Stomach (tissue), 9 donors: Measurements from ENCODE around the gene SCUBE3. TPM values are rescaled to one million over a fixed set of nuclear protein-coding genes. Genes with fewer than 3 reads are reported as not detected.

Source experiments
- DNase-seq, 2 donors: peaks; one replicate each; pipeline versions ENCODE4 v3.0.0 to v3.0.0-alpha.2; 2013 to 2019
- H3K27ac ChIP-seq, 5 donors: fragments of 200-600 bp in 4 of 5; sonication (generic) in 4 of 5; one replicate each; pipeline ENCODE4 v1.5.1; 2013 to 2019; ENCODE audit warnings: mild to moderate bottlenecking in 1 of 5, moderate library complexity in 1 of 5
- H3K27me3 ChIP-seq, 3 donors: fragments of 200-600 bp; sonication (generic); one replicate each; pipeline ENCODE4 v1.5.1; 2017 to 2019; ENCODE audit warnings: mixed run types in 1 of 3
- H3K36me3 ChIP-seq, 4 donors: fragments of 200-600 bp; sonication (generic); 1 replicate in 3 of 4; 2 replicates in 1 of 4; pipeline ENCODE4 v1.5.1; 2016 to 2019
- H3K4me1 ChIP-seq, 4 donors: fragments of 200-600 bp; sonication (generic); one replicate each; pipeline ENCODE4 v1.5.1; 2016 to 2019
- H3K4me3 ChIP-seq, 4 donors: fragments of 200-600 bp; sonication (generic) in 3 of 4; one replicate each; pipeline ENCODE4 v1.5.1; 2016 to 2019; ENCODE audit warnings: mild to moderate bottlenecking in 1 of 4
- H3K9me3 ChIP-seq, 4 donors: fragments of 200-600 bp; sonication (generic); one replicate each; pipeline ENCODE4 v1.5.1; 2016 to 2019
- EP300 ChIP-seq: sonication (generic); formaldehyde crosslinking; IDR thresholded peaks from one replicate; pipeline ENCODE4 v1.6.1; 2017; ENCODE audit warnings: antibody characterized with exemption
- POLR2A ChIP-seq, 4 donors: fragments of 450-650 bp; IDR thresholded peaks; one replicate each; pipeline ENCODE4 v1.6.1; 2016; ENCODE audit warnings: antibody characterized with exemption in 4 of 4, control low read depth in 2 of 4, mild to moderate bottlenecking in 1 of 4, moderate library complexity in 1 of 4
- POLR2AphosphoS5 ChIP-seq, 3 donors: sonication (generic); formaldehyde crosslinking; IDR thresholded peaks; one replicate each; pipeline ENCODE4 v1.6.1; 2016; ENCODE audit warnings: antibody characterized with exemption in 3 of 3
- whole genome bisulfite sequencing, 5 donors: extraction: QIAGEN DNeasy Blood & Tissue Kit in 3 of 5; methylation state at CpG; one replicate each; pipeline versions ENCODE4 v1.1.5 to v1.1.7; 2013 to 2018; 5-methylcytosine and 5-hydroxymethylcytosine counted together
- intact Hi-C: fragments of 100-400 bp; cut with DNase I; formaldehyde crosslinking; loops from one replicate; pipeline ENCODE4 v1.15.1; 2023; ENCODE audit warnings: low total_unique reads
- polyA plus RNA-seq, 3 donors: library from polyadenylated mRNA; stranded (reverse); fragments of 200-250 nt; gene quantifications; one replicate each; pipeline ENCODE4 v1.2.3, GENCODE V29; 2013
- total RNA-seq, 5 donors: library from RNA; depleted of rRNA; stranded (reverse); fragments of >200 nt; gene quantifications; one replicate each; pipeline versions ENCODE4 v1.1.0 to v1.2.3, GENCODE V29; 2014 to 2016
- TF ChIP-seq, protein P1 (sequence below), 7 experiments: fragments of 450-650 bp in 4 of 7; fragments of 200-600 bp in 3 of 7; sonication (generic) in 3 of 7; IDR thresholded peaks; one replicate each; pipeline ENCODE4 v1.5.1; 2016 to 2019; ENCODE audit warnings: antibody characterized with exemption in 7 of 7, control low read depth in 2 of 7, mild to moderate bottlenecking in 1 of 7
- donor health status: healthy with polysubstance abuse.
- donor health status: Bipolar disorder and iron deficiency.
- donor health status: healthy.

The SCUBE3 gene
- total and polyA plus RNA-seq, 8 donors, result 0.15 to 2.3 (median 0.31) TPM; not detected in 1

DNA sequence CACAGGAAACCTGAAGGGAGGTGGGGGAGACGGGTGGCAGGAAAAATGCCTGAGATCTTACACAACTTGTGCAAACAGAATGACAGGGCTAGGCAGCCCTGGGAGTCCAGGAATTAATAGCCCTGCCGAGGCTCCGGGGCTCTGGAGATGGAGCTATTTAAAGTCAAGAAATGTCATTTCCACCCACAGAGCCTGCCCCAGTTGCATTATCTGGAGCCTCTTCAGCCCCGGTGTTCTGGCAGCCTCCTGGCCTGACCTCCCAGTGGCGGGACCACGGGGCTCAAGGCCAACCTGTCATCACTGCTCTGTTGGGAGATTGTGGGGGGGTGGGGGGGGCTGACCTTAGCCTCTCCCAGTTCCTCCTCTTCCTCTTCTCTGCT, 28.5 kb upstream of the SCUBE3 start:
- peaks cover 10 to 31% (median 23%) of the 10 kb centered on the region in 4 donors for H3K4me1 ChIP-seq
- intact Hi-C loops, result no loop called here
- peaks cover 0 to 5% (median 0%) of the 10 kb centered on the region in 3 donors for H3K27me3 ChIP-seq
- no peaks in the 10 kb centered on the region for H3K9me3 ChIP-seq
- H3K4me3 ChIP-seq, result no peak overlapping the region
- peak overlapping the region in 1 of 5 donors; percentile 17 for H3K27ac ChIP-seq
- DNase-seq, result peak; percentile 28 to 71
- TF ChIP-seq POLR2AphosphoS5 (IDR thresholded peaks at IDR 0.05), result no peak
- no peak for TF ChIP-seq EP300
- TF ChIP-seq, protein P1, sequence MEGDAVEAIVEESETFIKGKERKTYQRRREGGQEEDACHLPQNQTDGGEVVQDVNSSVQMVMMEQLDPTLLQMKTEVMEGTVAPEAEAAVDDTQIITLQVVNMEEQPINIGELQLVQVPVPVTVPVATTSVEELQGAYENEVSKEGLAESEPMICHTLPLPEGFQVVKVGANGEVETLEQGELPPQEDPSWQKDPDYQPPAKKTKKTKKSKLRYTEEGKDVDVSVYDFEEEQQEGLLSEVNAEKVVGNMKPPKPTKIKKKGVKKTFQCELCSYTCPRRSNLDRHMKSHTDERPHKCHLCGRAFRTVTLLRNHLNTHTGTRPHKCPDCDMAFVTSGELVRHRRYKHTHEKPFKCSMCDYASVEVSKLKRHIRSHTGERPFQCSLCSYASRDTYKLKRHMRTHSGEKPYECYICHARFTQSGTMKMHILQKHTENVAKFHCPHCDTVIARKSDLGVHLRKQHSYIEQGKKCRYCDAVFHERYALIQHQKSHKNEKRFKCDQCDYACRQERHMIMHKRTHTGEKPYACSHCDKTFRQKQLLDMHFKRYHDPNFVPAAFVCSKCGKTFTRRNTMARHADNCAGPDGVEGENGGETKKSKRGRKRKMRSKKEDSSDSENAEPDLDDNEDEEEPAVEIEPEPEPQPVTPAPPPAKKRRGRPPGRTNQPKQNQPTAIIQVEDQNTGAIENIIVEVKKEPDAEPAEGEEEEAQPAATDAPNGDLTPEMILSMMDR (IDR thresholded peaks at IDR 0.05), result no peak
- TF ChIP-seq POLR2A (IDR thresholded peaks at IDR 0.05), result no peak
- no peaks in the 10 kb centered on the region for H3K36me3 ChIP-seq
- WGBS, 5 donors, result 15 to 25% (median 21%) methylated on average over 3 to 6 of the region's 6 CpGs

DNA sequence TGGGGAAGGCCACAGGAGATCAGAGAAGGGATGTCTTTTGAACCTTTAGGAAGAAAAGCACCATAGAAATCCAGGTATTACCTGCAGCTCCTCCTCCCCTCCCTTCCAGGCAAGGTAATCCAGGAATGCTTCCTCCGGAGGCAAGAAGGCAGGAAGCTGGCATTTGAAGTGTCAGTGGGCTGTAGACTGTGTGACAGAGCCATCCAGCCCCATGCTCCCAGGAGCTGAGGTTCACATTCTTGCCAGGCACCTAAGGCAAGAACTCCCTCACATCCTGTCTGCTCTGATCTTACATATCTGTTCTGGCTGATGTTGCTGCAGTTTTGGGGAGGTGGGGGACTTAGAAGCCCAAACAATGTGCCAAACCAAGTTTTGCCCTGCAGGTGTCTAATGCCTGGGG, 27.8 kb upstream of the SCUBE3 start:
- intact Hi-C loops, result no loop called here
- peaks cover 0 to 5% (median 0%) of the 10 kb centered on the region in 3 donors for H3K27me3 ChIP-seq
- H3K4me3 ChIP-seq, result no peak overlapping the region
- H3K9me3 ChIP-seq, result no peaks in the 10 kb centered on the region
- no peak for DNase-seq
- no peak overlapping the region for H3K27ac ChIP-seq
- TF ChIP-seq, protein P1 (IDR thresholded peaks at IDR 0.05), result no peak
- TF ChIP-seq POLR2AphosphoS5 (IDR thresholded peaks at IDR 0.05) (no peak), POLR2A (IDR thresholded peaks at IDR 0.05) (no peak), EP300 (no peak)
- no peaks in the 10 kb centered on the region for H3K36me3 ChIP-seq
- H3K4me1 ChIP-seq, result peaks cover 10 to 31% (median 19%) of the 10 kb centered on the region in 4 donors
- WGBS, 5 donors, result 50 to 90% (median 75%) methylated on average over 1 of the region's 1 CpG

DNA sequence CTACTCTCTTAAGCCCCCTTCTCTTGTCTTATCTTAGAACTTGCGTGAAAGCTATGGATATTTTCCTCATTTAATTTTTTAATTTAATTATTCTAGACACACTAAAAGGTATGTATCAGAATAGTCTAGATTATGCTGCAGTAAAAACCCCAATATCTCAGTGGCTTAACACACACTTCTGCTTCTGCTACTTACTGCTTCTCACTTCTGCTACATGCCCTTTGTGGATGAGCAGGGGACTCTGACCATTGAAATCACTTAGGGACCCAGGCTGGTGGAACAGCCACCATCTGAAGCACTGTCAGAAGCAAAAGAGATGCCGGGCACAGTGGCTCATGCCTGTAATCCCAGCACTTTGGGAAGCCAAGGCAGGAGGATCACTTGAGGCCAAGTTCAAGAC, 27.2 kb upstream of the SCUBE3 start:
- 89 to 98% (median 98%) methylated on average over 2 of the region's 2 CpGs for WGBS, 5 donors

DNA sequence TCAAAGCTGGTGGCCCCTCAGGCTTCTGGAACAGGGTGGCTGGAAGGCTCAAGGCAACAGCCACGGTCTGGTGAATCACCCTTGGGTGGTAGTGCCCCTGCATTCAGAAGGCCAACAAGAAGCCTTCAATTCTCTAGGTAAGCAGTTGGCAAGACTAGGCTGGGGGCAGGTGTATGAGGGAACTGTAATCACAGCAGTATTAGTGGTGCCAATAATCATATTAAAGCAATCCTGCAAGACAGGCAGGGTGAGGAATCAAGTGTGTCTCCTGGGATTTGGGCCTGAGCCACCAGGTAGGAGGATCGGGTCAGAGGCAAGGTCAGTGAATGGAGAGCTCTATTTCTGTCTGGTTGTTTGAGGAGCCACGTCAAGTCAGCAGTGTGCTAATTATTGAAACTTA, 24.9 kb upstream of the SCUBE3 start:
- intact Hi-C loops, result no loop called here
- 79 to 90% (median 87%) methylated on average over 3 of the region's 3 CpGs for WGBS, 5 donors
- H3K27ac ChIP-seq, result no peak overlapping the region
- H3K36me3 ChIP-seq, result no peaks in the 10 kb centered on the region
- H3K27me3 ChIP-seq, result peaks cover 0 to 5% (median 0%) of the 10 kb centered on the region in 3 donors
- H3K9me3 ChIP-seq, result no peaks in the 10 kb centered on the region
- H3K4me3 ChIP-seq, result no peak overlapping the region
- peaks cover 0 to 21% (median 5%) of the 10 kb centered on the region in 4 donors for H3K4me1 ChIP-seq
- TF ChIP-seq POLR2A (IDR thresholded peaks at IDR 0.05) (no peak), EP300 (no peak), POLR2AphosphoS5 (IDR thresholded peaks at IDR 0.05) (no peak)
- TF ChIP-seq, protein P1 (IDR thresholded peaks at IDR 0.05), result no peak
- no peak for DNase-seq

More for the DNA sequence above, 27.2 kb upstream of the SCUBE3 start:
- TF ChIP-seq POLR2A (IDR thresholded peaks at IDR 0.05) (no peak), POLR2AphosphoS5 (IDR thresholded peaks at IDR 0.05) (no peak), EP300 (no peak)
- TF ChIP-seq, protein P1 (IDR thresholded peaks at IDR 0.05), result no peak
- Histone ChIP-seq H3K36me3 (no peaks in the 10 kb centered on the region), H3K4me3 (no peak overlapping the region), H3K27ac (no peak overlapping the region), H3K9me3 (no peaks in the 10 kb centered on the region), H3K27me3 (peaks cover 0 to 5% (median 0%) of the 10 kb centered on the region in 3 donors), H3K4me1 (peaks cover 8 to 25% (median 13%) of the 10 kb centered on the region in 4 donors)
- no peak for DNase-seq
- intact Hi-C loops, result no loop called here
